ENCODE data around the gene RNF181.
"Not testable (repeated sequence)": the region's sequence is repeated elsewhere in the genome, so short reads cannot be mapped to it uniquely, and the experiment has no call there.

RNF181 gene

DNA sequence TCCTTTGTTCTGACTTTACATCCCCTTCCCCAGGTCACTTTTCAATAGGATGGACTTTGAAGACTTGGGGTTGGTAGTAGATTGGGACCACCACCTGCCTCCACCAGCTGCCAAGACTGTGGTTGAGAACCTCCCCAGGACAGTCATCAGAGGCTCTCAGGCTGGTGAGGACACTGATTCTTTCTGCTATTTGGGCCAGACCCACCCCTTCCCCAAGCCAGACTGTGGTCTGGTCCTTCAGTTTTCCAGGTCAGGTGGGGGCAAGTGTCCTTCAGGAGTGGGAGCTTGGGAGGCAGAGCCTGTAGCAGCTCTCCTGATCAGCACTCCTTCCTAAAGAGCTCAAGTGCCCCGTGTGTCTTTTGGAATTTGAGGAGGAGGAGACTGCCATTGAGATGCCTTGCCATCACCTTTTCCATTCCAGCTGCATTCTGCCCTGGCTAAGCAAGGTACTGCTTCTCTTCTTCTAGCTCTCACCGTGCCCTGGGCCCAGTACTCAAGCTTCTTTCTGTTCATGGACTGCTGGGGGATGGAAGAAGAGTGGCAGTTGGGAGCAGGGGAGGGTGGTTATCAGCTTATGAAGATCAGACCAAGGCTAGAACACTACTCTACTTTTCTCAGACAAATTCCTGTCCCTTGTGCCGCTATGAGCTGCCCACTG lies 1.1 kb downstream of the RNF181 start:
- no peak for DNase-seq (ENCODE audit: low read depth, low spot score)

DNA sequence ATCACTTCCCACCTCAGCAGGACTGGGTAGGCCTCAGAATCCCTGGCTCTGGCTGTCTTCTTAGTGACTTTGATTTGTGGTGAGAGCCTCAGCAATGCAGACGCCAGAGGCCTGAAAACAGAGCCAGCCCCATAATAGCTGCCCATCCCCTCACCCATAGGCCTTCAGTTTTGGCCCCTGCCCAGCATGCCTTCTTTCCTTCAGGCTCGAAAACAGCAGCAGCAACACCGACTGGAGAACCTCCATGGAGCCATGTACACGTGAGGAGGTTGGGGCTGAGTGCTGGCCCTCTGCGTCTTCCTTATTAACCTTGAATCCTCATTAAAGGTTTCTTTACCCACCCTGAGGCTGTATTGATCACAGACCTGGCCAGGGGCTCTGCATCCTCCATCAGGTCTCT lies 1.7 kb downstream of the RNF181 start:
- DNase-seq (ENCODE audit: low read depth, low spot score), result no peak

DNA sequence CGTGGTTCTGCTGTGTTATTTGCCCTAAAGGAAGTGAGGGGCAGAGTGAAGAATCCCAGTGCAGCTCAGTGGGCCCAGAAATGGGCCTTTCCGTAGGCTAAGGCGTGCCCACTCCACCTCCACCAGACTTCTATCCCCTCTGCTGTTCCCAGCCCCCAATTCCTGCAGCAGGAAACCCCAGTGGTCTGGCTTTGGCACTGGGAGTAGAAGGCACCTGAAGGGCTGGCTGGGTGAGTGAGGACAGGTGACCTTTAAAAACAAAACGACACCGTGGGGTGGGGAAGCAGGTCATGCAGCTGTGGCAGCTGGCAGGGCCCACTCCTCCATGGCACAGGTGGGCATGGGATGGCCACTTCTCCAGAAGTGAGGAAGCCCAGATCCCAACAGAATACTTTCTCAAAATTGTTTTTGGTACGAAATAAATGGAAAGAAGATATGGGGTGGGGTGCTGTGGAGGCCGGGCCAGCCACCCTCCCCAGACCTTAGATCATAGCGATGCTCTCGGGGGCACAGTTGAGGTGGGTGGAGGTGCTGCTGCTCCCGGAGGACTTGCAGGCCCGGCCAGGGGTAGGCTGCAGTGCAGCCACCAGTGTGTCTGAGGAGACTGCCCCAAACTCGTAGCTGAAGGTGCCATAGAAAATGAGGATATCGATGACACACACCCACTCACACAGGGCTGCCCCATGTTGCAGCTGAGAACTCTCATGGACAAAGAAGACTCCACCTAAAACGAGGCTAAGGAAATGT lies 3.2 kb downstream of the RNF181 start:
- no peak for DNase-seq (ENCODE audit: low read depth, low spot score)

DNA sequence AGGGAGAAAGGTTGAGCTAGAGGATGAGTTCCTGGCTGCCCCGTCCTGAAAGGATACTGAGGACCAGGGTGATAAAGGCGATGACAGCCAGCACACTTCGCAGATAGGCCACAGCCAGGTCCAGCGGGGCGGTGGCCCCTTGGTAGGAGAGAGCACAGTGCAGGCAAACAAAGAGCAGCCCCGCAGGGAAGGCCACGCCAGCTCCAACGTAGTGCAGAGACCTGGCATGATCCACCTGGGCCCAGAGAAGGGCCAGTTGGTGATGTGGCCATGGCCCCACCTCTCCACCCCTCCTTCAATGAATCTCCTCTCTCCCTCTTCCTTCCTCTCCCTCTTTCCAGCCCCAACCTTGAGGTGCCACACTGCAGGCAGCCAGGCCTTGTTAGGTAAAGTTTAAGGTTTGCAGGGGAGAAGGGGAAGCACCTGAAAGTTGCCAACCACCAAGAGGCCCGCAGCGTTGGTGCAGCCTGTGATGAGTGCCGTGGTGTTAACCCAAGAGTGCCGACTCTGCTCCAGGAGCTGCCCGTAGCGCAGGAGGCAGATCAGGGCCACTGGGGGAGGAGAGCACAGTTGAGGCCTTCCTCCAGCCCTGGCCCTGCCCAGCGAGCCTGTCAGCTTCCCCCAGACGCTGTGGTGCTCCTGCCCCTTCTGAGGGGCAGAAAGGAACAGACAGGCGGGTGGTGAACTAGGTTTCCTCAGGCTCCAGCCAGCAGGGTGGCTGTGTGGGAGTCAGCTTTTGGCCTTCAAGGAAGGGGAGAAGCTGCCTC lies 4.1 kb downstream of the RNF181 start:
- DNase-seq (ENCODE audit: low read depth, low spot score), result no peak

DNA sequence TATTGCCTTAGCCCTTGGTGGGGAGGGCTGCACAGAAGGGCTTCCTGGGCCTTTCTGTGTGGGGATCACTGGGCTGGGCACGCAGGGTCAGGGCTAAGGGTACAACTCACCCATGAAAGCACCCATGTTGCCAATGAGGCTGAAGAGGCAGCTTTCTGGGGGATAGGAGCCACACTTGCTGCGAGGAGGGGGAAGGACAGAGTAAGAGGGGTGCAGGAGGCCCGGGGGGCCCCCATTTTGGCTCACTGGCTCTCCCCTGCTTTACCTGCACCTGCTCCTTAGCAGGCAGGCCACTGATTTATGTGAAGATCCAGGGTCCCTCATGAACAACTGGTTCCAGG lies 4.7 kb downstream of the RNF181 start:
- no peak for DNase-seq (ENCODE audit: low read depth, low spot score)

DNA sequence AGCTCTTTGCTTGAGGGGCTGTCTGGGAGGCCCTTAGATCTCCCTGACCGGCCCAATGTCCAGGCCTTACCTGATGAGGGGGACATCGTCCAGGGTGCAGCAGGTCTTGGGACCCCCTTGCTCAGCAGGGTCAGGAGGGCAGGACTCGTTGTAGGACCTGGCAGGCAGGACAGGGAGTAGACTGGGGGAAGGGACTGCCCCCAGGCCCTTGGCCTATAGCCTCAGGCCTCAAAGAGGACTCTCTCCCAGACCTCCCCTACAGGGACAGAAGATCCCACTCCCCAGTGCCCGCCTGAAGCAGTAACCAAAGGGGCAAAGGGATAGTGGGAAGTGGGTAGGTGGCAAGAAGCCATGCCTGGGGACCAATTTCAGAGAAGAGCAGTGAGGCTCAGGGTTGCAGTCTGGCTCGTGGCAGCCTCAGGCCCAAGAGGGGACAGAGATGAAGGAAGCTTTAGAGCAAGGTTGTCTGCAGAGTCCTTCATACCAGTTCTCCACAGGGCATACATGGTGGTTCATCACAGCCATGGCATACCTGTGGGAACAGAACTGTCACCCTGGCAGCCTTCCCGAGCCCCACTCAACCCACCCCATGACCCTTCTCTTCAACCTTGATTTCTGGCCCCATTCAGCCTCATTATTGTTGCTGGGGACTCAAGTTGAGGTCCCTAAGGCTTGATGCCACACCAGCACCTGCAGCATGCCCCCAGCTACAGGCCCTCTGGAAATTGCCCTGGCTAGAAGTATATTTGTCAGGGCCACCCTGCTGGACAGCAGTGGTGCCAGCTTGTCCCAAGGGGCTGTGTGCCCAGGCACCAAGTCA lies 5.6 kb downstream of the RNF181 start:
- no peak for DNase-seq (ENCODE audit: low read depth, low spot score)

DNA sequence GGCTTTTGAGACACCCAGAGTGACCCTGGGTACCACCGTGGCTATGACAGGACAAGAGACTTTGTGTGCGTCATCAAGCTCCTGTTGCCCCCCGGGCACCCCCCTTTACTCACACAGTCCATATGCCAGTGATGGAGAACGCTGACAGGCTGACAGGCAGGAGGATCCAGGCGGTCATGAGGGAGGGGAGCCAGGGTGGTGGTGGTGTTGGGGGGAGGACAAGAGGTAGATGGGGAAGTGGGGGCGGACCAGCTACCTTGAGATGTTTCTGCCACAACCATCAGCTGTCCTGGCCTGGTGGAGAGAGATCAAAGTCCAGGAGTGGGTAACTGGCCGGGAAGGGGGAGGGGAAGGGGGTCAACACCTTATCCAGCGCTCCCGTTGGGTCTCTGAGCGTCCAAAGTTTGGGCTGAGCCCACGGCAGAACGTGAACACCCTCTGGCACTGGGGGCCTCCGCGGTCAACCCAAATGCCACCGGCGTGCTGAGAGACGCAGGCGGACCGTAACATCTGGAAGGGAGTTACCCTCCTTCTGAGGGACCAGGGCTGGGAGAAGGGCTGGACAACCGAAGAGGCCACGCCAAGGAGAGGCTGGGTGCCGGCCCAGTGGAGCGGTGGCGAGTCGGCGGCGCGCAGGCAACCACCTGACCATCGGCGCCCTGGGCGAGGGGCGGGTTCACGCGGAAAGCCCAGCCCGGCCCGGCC lies 6.4 kb downstream of the RNF181 start:
- no peak for DNase-seq (ENCODE audit: low read depth, low spot score)

DNA sequence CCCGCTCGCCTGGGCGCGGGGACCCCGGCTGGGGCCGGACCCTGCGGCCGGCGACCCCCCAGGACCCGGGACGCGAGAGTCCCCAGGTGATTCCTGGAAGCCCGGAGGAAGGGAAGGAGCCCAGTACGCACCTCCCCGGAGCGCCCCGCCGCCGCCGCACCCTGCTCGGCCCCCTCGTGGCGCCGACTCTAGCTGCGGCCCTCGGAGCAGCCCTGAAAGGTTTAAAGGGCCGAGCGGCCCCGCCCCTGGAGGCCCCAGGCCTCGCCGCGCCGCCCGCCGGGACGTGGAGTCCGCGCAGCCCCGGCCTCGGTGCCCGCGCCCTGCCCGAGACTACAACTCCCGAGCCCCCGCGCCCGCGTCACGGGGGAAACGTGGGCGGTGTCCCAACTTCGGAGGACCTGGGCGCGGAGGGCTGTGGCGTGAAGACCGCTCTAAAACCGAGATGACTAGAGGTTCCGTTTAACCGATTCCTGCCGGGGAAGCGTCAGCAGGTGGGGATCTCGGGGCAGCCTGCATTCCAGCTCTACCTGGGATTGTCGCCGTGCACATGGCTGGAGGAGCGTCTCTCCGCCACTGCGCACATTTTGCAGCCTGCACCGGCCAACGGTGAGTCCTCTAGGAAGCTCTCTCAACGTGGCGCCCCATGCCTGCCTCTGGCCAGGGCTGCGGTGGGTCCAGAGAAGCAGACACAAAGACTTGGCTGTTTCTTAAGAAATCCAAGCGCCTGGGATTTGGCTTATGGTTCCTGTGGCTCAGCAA lies 7.1 kb downstream of the RNF181 start, which contains the start of gene TMEM150A:
TMEM150A (minus strand) TSS at position 223 of the 759 bp plus-strand sequence. CDS start 750 bp downstream, outside the sequence.
- DNase-seq (ENCODE audit: low read depth, low spot score), result peak; percentile 69

DNA sequence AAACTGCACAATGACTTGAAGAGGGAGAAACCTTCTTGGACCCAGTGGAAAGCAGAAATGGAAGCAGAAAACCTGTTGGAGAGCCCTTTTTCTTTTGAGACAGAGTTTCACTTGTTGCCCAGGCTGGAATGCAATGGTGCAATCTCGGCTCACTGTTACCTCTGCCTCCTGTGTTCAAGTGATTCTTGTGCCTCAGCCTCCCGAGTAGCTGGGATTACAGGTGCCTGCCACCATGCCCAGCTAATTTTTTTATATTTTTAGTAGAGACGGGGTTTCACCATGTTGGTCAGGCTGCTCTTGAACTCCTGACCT lies 8.5 kb downstream of the RNF181 start:
- not testable (repeated sequence) for DNase-seq (ENCODE audit: low read depth, low spot score)

DNA sequence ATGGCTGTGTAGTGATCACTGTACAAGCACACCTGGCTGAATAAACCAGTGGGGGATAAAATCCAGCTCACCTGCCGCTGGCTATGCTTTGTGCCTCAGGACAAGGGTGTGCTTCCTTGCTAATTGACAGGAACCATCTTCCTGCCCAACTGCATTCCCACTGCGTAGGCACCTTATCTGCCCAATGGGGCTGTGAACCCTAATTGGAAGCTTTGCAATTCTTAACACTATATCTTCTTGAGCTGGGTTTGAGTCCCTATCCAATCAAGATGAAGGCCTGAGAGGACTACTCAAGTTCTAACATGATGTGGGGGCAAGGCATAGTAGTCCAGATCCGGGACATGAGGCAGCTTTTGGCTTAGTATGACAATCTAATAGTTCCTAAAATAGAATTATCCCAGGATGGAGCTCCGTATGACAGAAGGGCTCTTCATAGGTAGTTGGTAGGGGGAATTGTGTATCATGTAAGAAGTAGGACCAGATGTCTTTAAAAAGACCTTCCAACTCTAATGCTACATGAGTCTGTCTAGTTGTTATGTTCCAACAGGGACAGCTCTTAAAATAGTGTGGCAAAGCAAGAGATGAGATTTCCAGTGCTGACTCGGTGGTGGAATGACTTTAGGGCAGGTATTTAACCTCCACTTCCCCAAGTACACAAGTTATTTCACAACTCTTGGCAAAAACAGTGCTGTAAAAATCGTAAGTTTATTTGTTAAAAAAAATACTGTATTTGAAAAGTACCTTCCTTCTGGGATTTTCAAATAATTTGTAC lies 9.2 kb downstream of the RNF181 start:
- no peak for DNase-seq (ENCODE audit: low read depth, low spot score)

DNA sequence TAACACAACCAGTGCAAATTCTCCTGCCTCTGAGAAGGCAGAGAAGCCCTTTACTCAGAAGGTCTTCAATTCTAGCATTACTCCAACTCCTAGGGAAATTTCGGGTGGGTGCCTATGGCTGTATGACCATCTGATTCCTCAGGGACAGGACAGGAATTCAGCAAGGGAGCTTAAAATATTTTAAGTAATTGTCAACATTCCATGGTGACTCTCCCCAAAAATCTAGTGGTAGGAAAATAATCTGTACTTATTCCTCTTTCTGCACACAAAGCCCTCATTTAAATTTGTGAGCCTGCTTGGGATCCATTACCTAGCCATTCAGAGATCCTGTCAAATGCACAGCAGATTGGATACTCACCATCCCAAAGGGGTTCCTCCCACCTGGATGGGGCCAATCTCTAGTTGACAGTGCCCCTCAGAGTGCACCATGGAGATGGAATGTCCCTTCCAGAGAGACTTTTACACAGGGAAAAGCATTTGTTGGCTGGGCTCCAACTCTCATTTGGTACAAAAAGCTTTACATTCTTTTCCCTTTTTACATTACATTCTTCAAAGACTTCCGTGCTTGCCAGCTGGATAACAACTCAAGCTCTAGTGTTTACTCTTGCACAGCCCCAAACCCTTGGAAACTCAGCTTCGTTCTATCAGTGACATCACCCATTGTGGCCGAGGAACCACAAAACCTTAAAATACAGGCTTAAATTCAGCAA lies 10.0 kb downstream of the RNF181 start:
- no peak for DNase-seq (ENCODE audit: low read depth, low spot score)

DNA sequence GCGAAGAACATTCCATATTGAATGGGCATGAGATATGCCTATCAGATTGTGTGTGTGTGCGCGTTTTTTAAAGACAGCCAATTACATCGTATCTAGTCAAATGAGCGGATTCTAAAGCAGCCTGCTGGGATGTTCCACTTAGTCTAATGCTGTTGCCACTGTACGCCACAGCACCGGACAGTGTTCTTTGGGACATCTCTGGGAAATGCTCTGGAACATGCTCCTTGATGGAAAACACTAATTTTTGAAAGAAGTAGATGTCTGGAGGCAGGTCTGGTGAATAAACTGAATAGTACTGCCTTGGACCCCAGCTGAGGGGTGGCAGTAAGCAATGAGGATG lies 10.5 kb downstream of the RNF181 start:
- DNase-seq (ENCODE audit: low read depth, low spot score), result no peak

DNA sequence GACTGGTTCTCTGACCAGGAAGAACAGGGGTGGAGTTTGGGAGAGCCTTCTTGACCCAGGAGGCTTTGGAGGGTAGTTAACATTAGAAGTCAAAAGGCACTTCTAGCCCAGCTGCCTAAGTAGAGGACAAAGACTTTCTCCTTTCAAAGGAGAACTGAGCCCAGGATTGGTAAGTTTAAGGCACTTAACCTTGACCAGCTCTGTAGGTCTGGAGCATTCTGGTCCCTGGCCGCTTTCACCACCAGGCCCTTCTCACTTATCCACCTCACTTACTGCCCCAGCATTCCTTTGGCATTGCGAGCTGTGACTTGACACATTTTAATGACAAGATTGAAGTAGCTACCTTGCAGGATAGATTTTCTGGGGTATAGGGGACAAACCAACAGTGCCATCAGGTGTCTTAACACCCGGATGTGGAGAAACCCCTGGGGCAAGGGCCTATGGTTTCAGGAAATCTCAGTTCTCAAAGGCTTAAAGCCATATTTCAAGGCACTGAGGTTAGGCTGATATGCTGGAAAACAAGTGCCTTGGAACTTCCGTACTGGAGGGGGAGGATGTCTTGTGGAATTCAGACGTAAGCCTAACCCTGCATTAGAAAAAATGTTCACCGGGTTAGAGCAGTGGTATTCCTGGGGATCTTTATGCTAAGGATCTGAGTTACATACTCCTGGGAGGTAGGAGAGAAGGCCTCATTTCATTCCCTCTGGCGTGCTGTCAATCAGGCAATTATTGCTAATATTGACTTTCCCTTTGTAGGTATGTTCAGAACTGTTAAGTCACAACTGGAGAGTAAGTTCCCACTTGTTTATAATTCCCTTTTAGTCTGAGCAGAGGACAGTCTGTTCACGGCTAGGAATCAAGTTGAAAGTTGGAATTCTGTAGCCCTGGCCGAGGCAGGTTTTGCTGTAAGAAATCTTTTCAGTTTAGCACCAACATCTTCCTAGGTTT lies 12.0 kb downstream of the RNF181 start:
- no peak for DNase-seq (ENCODE audit: low read depth, low spot score)

DNA sequence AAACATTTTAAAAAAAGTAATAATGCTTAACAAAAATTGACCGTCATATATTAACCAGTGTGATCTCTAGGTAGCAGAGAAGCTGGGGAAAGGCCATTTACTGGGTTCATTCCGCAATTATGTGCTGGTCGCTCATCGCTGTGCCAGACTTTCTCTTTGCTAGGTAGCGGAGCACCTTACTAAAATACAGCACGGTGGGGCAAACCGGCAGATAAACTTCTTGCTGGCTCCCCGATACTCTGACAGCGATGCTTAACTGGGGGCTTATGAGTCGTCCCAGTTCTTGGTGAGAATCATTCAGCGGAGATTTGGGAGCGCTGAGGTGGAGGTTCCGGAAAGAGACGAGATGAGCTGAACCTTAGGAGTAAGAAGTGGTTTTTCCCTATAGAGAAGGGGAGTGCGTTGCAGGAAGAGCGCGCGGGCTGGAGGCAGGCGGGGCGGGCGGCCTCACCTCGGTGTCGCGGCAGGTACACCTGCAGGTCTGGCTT lies 15.7 kb downstream of the RNF181 start:
- no peak for DNase-seq (ENCODE audit: low read depth, low spot score)

DNA sequence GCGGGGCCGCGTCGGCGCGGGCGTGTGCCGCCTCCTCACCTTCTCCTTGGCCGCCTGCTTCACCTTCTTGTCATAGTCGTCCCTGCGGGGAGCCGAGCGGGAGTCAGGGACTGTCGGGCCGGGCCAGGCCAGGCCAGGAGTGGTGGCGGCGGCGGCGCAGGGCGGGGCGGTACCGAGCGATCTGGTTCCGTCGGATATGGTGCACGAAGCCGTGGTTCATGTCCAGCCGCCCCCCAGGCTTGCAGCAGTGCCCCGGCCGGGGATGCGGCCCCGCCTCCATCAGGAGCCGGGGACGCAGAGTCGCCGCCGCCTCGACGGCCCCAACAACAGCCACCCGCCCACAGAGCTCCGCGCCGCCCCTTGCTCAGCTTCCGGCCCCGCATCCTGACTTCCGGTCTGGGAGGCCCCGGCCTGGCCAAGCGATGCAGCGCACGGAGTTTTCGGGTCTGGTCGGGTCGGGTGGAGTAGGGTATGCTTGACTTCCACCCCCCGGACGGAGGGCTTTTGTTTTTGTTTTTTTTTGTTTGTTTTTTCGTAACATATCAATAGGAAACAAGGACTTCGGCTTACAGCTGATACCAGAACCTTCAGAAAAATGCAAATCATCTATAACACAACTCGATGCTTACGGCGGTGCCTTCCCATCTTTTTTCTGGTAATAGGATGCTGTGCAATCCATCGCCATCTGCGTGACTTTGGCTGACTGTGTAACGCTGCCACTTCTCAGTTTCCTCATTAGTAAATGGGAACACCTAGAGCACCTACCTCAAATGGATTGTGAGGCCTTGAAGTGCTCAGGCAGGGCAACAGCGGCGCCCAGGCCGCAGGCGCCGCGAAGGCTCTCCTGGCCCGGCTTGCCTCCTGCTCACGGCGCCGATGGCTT lies 16.4 kb downstream of the RNF181 start, which contains the start of gene C2orf68:
C2orf68 (minus strand) TSS at position 362 of the 883 bp plus-strand sequence; CDS start at position 280, 82 bp downstream.
- DNase-seq (ENCODE audit: low read depth, low spot score), result peak; percentile 65

DNA sequence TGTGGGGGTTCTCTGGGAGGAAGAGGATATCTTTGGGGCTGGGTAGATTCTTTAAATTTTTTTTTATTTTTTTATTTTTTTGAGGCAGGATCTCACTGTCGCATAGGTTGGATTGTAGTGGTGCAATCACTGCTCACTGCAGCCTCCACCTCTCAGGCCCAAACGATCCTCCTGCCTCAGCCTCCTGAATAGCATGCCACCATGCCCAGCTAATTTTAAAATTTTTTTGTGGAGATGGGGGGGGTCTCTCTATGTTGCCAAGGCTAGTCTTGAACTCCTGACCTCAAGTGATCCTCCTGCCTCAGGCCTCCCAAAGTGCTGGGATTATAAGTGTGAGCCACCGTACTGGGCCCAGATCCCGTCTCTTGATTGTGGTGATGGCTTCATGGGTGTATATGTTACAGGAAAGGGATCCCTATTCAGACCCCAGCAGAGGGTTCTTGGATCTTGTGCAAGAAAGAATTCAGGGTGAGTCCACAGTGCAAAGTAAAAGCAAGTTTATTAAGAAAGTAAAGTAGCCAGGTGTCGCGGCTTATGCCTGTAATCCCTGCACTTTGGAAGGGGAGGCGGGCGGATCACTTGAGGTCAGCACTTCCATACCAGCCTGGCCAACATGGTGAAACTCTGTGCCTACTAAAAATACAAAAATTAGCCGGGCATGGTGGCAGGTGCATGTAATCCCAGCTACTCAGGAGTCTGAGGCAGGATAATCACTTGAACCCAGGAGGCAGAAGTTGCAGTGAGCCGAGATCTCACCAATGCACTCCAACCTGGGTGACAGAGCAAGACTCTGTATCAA lies 18.4 kb downstream of the RNF181 start:
- no peak for DNase-seq (ENCODE audit: low read depth, low spot score)
